Neural progenitor cell (in vitro differentiated cells): ENCODE data around the gene PRSS50. TPM values are rescaled to one million over a fixed set of nuclear protein-coding genes. Genes with fewer than 3 reads are reported as not detected.

ENCODE experiments used
- DNase-seq: peaks from one replicate; pipeline ENCODE4 v3.0.0-alpha.2; 2016; ENCODE audit warnings: low spot score
- H2AFZ ChIP-seq: fragments of 200-600 bp; sonication (generic); replicated peaks from 2 replicates; pipeline ENCODE4 v1.6.1; 2016; ENCODE audit warnings: antibody characterized with exemption
- H3F3A ChIP-seq: fragments of 200-600 bp; sonication (generic); 2 replicates; pipeline ENCODE4 v1.6.1; 2016; ENCODE audit warnings: antibody characterized with exemption, low read depth
- H3K27ac ChIP-seq: fragments of 200-600 bp; sonication (generic); 2 replicates; pipeline ENCODE4 v1.5.1; 2016; ENCODE audit warnings: mild to moderate bottlenecking
- H3K27me3 ChIP-seq: fragments of 200-600 bp; sonication (generic); 2 replicates; pipeline ENCODE4 v1.6.1; 2016; ENCODE audit warnings: mild to moderate bottlenecking, moderate library complexity
- H3K36me3 ChIP-seq: fragments of 200-600 bp; sonication (generic); 2 replicates; pipeline ENCODE4 v1.5.1; 2016
- H3K4me1 ChIP-seq: fragments of 200-600 bp; sonication (generic); 2 replicates; pipeline ENCODE4 v1.6.1; 2016; ENCODE audit warnings: mixed run types
- H3K4me2 ChIP-seq: fragments of 200-600 bp; sonication (generic); 2 replicates; pipeline ENCODE4 v1.6.1; 2016
- H3K4me3 ChIP-seq: fragments of 200-600 bp; sonication (generic); 2 replicates; pipeline ENCODE4 v1.5.1; 2016
- H3K79me2 ChIP-seq: fragments of 200-600 bp; sonication (generic); 2 replicates; pipeline ENCODE4 v1.6.1; 2016; ENCODE audit warnings: low read depth
- H3K9ac ChIP-seq: fragments of 200-600 bp; sonication (generic); 2 replicates; pipeline ENCODE4 v1.6.1; 2016
- H3K9me3 ChIP-seq: fragments of 200-600 bp; sonication (generic); 2 replicates; pipeline ENCODE4 v1.5.1; 2016; ENCODE audit warnings: low read depth
- H4K20me1 ChIP-seq: fragments of 200-600 bp; sonication (generic); 2 replicates; pipeline ENCODE4 v1.6.1; 2016; ENCODE audit warnings: low read depth
- H3K27ac Mint-ChIP-seq: 3 replicates; pipeline ENCODE4 v1.8.0; 2021; ENCODE audit warnings: mixed read lengths
- H3K27me3 Mint-ChIP-seq: 2 replicates; pipeline ENCODE4 v1.8.0; 2022; ENCODE audit warnings: low read depth, mild to moderate bottlenecking, inconsistent platforms, moderate library complexity, mixed read lengths; ENCODE audit not compliant: insufficient read depth
- H3K36me3 Mint-ChIP-seq: 3 replicates; pipeline ENCODE4 v1.8.0; 2021; ENCODE audit warnings: mixed read lengths
- H3K4me1 Mint-ChIP-seq: 3 replicates; pipeline ENCODE4 v1.8.0; 2021; ENCODE audit warnings: mixed read lengths
- H3K4me3 Mint-ChIP-seq: 3 replicates; pipeline ENCODE4 v1.8.0; 2021; ENCODE audit warnings: mild to moderate bottlenecking, moderate library complexity, mixed read lengths
- H3K9me3 Mint-ChIP-seq: 3 replicates; pipeline ENCODE4 v1.8.0; 2020; ENCODE audit warnings: mixed read lengths
- EZH2 ChIP-seq: fragments of 200-600 bp; sonication (generic); IDR thresholded peaks from 2 replicates; pipeline ENCODE4 v1.6.1; 2017; ENCODE audit warnings: antibody characterized with exemption, mild to moderate bottlenecking, moderate library complexity
- EZH2phosphoT487 ChIP-seq: fragments of 200-600 bp; sonication (generic); IDR thresholded peaks from 2 replicates; pipeline ENCODE4 v1.6.1; 2017; ENCODE audit warnings: antibody characterized with exemption
- total RNA-seq: library from RNA; depleted of rRNA; stranded (reverse); fragments of >200 nt; gene quantifications from 2 replicates; pipeline ENCODE4 v1.2.3, GENCODE V29; 2015; ENCODE audit warnings: low replicate concordance
- TF ChIP-seq, protein P1 (sequence below): fragments of 200-600 bp; sonication (generic); IDR thresholded peaks from 2 replicates; pipeline ENCODE4 v1.5.1; 2017; ENCODE audit warnings: antibody characterized with exemption, mild to moderate bottlenecking

The PRSS50 gene
- total RNA-seq, 1 donor from 2014 or later, result 0.28 TPM

DNA sequence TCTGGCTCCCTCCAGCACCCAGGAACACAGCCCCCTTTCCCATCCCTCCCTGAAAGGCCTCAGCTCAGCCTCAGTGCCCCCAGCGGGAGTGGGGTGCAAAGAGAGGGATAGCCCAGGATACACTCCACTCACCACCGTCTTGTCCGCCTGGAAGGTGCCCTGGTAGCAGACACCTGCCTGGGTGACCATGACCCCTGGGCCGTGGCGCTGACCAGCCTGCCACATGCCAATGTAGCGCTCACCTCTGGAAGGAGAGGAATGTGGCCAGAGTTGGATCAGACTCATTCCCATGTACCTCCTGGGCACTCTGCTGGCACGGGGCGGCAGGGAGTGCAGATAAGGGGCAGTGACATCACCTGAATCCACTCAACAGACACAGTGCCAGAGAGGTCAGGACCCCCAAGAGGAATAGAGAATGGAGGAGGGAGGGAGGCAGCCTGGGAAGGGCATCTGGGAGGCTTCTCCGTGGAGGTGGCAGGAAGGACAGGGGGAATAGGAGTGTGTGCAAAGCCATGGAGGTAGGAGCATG lies 37.3 kb downstream of the PRSS50 start:
- no peaks in the 10 kb centered on the region for H4K20me1 ChIP-seq
- no peak for TF ChIP-seq EZH2phosphoT487
- no peak for TF ChIP-seq EZH2
- TF ChIP-seq, protein P1, sequence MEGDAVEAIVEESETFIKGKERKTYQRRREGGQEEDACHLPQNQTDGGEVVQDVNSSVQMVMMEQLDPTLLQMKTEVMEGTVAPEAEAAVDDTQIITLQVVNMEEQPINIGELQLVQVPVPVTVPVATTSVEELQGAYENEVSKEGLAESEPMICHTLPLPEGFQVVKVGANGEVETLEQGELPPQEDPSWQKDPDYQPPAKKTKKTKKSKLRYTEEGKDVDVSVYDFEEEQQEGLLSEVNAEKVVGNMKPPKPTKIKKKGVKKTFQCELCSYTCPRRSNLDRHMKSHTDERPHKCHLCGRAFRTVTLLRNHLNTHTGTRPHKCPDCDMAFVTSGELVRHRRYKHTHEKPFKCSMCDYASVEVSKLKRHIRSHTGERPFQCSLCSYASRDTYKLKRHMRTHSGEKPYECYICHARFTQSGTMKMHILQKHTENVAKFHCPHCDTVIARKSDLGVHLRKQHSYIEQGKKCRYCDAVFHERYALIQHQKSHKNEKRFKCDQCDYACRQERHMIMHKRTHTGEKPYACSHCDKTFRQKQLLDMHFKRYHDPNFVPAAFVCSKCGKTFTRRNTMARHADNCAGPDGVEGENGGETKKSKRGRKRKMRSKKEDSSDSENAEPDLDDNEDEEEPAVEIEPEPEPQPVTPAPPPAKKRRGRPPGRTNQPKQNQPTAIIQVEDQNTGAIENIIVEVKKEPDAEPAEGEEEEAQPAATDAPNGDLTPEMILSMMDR, result no peak
- H3K27ac ChIP-seq, result no peak overlapping the region
- no peak for DNase-seq
- no peak overlapping the region for H3K4me3 ChIP-seq
- H3K79me2 ChIP-seq, result no peaks in the 10 kb centered on the region
- Mint-ChIP-seq H3K4me3 (peak overlapping the region; percentile 30), H3K9me3 (no peaks in the 10 kb centered on the region), H3K27me3 (peaks cover 8% of the 10 kb centered on the region), H3K27ac (no peak overlapping the region), H3K36me3 (no peaks in the 10 kb centered on the region), H3K4me1 (peaks cover 19% of the 10 kb centered on the region)
- H2AFZ ChIP-seq, result no peak overlapping the region
- no peaks in the 10 kb centered on the region for H3K36me3 ChIP-seq
- no peaks in the 10 kb centered on the region for H3K4me1 ChIP-seq
- no peaks in the 10 kb centered on the region for H3F3A ChIP-seq
- H3K9me3 ChIP-seq, result no peaks in the 10 kb centered on the region
- H3K4me2 ChIP-seq, result no peak overlapping the region
- no peak overlapping the region for H3K9ac ChIP-seq
- no peaks in the 10 kb centered on the region for H3K27me3 ChIP-seq

DNA sequence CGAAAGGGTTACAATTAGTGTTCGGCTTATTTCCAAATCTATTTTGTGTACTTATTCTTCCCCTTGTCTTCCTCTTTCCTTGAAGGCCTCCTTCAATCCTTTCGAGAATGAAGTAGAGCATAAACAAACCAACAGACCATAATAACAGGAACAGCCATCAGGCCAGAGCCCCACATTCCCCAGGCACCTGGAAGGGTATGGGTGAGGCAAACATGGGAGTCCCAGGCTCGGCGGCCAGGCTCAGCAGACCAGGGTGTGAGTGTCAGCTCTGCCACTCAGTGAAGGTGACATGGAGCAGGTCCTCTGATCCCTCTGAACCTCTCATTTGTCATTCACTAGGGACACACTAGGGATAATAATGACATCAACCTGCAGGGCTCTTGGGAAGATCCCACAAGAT lies 38.0 kb downstream of the PRSS50 start:
- Histone ChIP-seq H3K27me3 (no peaks in the 10 kb centered on the region), H3K27ac (no peak overlapping the region), H3K4me1 (no peaks in the 10 kb centered on the region), H3K4me3 (no peak overlapping the region), H4K20me1 (no peaks in the 10 kb centered on the region), H3F3A (no peaks in the 10 kb centered on the region), H3K9ac (no peak overlapping the region), H2AFZ (no peak overlapping the region), H3K79me2 (no peaks in the 10 kb centered on the region), H3K9me3 (no peaks in the 10 kb centered on the region), H3K36me3 (no peaks in the 10 kb centered on the region), H3K4me2 (no peak overlapping the region)
- TF ChIP-seq EZH2phosphoT487, result no peak
- no peak for TF ChIP-seq EZH2
- TF ChIP-seq, protein P1, result no peak
- H3K27ac Mint-ChIP-seq, result peak overlapping the region; percentile 7
- DNase-seq, result no peak
- H3K27me3 Mint-ChIP-seq, result peaks cover 8% of the 10 kb centered on the region
- peaks cover 19% of the 10 kb centered on the region for H3K4me1 Mint-ChIP-seq
- H3K4me3 Mint-ChIP-seq, result no peak overlapping the region
- no peaks in the 10 kb centered on the region for H3K9me3 Mint-ChIP-seq
- H3K36me3 Mint-ChIP-seq, result no peaks in the 10 kb centered on the region

DNA sequence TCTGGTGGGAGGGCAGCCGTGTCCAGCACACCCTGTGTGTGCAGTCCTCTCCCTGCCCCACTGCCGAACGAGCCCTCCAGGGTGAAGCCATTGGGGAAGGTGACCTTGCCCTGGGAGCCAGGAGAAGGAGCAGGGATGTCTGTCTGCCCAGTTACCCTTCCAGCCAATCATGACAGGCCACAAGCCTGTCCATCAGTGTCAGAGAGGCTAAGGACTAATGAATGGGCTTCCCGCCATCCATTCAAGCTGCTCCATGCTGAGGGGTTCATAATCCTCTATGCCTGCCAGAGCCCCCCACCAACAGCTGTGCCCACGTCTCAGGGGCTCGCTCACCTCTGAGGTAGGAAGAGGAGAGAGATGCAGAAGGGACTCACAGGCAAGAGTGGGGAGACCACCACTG lies 39.4 kb downstream of the PRSS50 start:
- Histone ChIP-seq H3K36me3 (no peaks in the 10 kb centered on the region), H3K27ac (no peak overlapping the region), H3K27me3 (no peaks in the 10 kb centered on the region), H2AFZ (no peak overlapping the region), H3K4me2 (no peak overlapping the region), H3K4me3 (no peak overlapping the region), H3K79me2 (no peaks in the 10 kb centered on the region), H3F3A (no peaks in the 10 kb centered on the region), H3K9me3 (no peaks in the 10 kb centered on the region), H4K20me1 (no peaks in the 10 kb centered on the region), H3K9ac (no peak overlapping the region), H3K4me1 (no peaks in the 10 kb centered on the region)
- peaks cover 24% of the 10 kb centered on the region for H3K4me1 Mint-ChIP-seq
- TF ChIP-seq EZH2phosphoT487 (no peak), EZH2 (no peak)
- TF ChIP-seq, protein P1, result no peak
- peaks cover 8% of the 10 kb centered on the region for H3K27me3 Mint-ChIP-seq
- H3K36me3 Mint-ChIP-seq, result no peaks in the 10 kb centered on the region
- no peak for DNase-seq
- H3K4me3 Mint-ChIP-seq, result no peak overlapping the region
- H3K9me3 Mint-ChIP-seq, result no peaks in the 10 kb centered on the region
- H3K27ac Mint-ChIP-seq, result no peak overlapping the region
